ENCODE measurements around the gene ZDHHC12.

Gene ZDHHC12

DNA sequence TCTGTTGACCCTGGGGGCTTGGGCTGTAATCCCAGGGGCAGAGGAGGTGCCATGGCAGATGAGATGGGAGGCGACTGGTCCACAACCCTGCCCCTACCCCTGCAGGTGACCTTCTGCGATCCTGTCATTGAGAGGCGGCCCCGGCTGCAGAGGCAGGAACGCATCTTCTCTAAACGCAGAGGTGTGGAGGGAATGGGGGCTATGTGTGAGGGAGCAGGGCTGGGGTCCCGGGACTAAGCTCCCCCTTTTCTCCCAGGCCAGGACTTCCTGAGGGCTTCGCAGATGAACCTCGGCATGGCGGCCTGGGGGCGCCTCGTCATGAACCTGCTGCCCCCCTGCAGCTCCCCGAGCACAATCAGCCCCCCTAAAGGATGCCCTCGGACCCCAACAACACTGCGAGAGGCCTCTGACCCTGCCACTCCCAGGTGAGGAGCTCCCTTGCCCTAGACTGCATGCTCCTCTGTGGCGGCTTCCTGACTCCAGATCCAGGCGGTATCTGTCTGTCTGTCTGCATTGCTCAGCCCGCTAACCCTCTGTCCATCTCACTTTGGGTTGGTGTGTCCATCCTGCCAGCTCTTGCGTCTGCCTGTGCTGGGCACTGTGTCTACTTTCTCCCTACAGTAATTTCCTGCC, 9.9 kb downstream of the ZDHHC12 start:
- H3K9me3 Mint-ChIP-seq, result no peaks in the 10 kb centered on the region
- no peaks in the 10 kb centered on the region for H3K4me1 Mint-ChIP-seq (ENCODE audit: low read depth in 2 of 2)
- DNase-seq, result no peak
- peak overlapping the region in 1 of 2 donors; percentile 44 for H3K27ac Mint-ChIP-seq
- H3K4me3 Mint-ChIP-seq, result no peak overlapping the region
- no peaks in the 10 kb centered on the region for H3K27me3 Mint-ChIP-seq
- no peak for ATAC-seq (replicated peaks)
- no peaks in the 10 kb centered on the region for H3K36me3 Mint-ChIP-seq (ENCODE audit: insufficient read depth)

GRCh38 chr9:128713411-128713780, 10.5 kb downstream of the ZDHHC12 start:
- no peaks in the 10 kb centered on the region for H3K9me3 Mint-ChIP-seq
- H3K27me3 Mint-ChIP-seq, result no peaks in the 10 kb centered on the region
- no peak overlapping the region for H3K27ac Mint-ChIP-seq
- ATAC-seq (replicated peaks) (no peak), DNase-seq (no peak)
- no peaks in the 10 kb centered on the region for H3K36me3 Mint-ChIP-seq (ENCODE audit: insufficient read depth)
- H3K4me1 Mint-ChIP-seq (ENCODE audit: low read depth in 2 of 2), result no peaks in the 10 kb centered on the region
- H3K4me3 Mint-ChIP-seq, result no peak overlapping the region

DNA sequence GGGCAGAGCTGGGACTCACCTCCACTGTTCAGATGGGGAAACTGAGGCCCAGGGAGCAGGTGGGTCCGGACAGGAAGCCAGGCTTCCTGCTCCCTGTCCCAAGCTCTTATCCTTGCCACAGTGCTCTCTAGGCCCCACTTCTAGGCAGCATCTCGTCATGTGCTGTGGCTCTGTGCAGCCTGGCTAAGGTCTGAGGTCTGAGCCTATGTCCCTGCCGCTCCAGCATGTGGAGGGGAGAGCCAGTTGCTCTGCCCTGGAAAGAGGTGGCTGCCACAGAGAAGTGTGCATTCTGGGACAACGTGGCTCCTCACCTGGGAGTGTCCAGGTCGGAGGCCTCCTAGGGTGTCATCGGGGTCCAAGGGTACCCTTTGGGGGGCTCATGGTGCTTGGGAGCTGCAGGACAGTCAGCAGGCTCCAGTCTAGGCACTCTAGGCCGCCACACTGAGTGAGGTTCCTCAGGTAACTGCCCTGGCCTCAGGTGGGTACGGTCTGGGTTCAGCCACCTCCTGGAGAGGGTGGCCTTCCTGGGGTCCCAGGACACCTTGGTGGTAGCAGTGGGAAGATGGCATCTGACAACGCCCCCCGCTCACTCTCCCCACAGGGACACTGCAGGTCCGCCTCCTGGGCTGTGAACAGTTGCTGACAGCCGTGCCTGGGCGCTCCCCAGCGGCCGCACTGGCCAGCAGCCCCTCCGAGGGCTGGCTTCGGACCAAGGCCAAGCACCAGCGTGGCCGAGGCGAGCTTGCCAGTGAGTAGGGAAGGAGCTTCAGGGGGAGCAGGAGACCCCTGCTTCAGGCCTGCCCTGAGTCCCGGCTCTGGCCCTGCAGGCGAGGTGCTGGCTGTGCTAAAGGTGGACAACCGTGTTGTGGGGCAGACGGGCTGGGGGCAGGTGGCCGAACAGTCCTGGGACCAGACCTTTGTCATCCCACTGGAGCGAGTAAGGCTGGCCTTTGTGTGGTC, 11.2 kb downstream of the ZDHHC12 start:
- H3K4me3 Mint-ChIP-seq, result no peak overlapping the region
- ATAC-seq (replicated peaks) (no peak), DNase-seq (no peak)
- H3K27me3 Mint-ChIP-seq, result no peaks in the 10 kb centered on the region
- H3K36me3 Mint-ChIP-seq (ENCODE audit: insufficient read depth), result no peaks in the 10 kb centered on the region
- no peaks in the 10 kb centered on the region for H3K9me3 Mint-ChIP-seq
- no peak overlapping the region for H3K27ac Mint-ChIP-seq
- H3K4me1 Mint-ChIP-seq (ENCODE audit: low read depth in 2 of 2), result no peaks in the 10 kb centered on the region

- ATAC-seq (replicated peaks) (no peak), DNase-seq (no peak)
- Mint-ChIP-seq H3K36me3 (ENCODE audit: insufficient read depth) (peaks cover 4% of the 10 kb centered on the region), H3K4me3 (no peak overlapping the region), H3K4me1 (ENCODE audit: low read depth in 2 of 2) (peaks cover 5% of the 10 kb centered on the region in 2 donors), H3K27ac (peak overlapping the region in 1 of 2 donors; percentile 82), H3K27me3 (no peaks in the 10 kb centered on the region), H3K9me3 (no peaks in the 10 kb centered on the region)
Measured at GRCh38 chr9:128707446-128707845, 16.5 kb downstream of the ZDHHC12 start.

DNA sequence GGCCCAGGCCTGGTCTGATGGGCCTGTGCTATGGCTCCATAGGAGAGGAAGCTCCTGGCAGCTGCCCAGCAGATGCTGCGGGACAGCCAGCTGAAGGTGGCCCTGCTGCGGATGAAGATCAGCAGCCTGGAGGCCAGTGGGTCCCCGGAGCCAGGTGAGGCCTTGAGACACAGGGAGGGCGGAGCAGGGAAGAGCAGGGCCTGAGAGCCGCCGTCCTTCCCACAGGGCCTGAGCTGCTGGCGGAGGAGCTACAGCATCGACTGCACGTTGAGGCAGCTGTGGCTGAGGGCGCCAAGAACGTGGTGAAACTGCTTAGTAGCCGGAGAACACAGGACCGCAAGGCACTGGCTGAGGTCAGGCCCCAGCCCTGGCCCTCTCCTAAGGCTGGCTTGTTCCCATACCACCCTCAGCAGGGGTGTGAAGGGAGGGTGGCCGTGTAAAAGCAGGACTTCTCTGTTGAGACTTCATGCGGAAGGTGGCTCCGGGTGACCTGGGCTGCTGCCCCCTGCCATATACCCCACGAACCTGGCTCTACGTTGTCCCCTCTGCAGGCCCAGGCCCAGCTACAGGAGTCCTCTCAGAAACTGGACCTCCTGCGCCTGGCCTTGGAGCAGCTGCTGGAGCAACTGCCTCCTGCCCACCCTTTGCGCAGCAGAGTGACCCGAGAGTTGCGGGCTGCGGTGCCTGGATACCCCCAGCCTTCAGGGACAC, 17.1 kb downstream of the ZDHHC12 start:
- H3K4me1 Mint-ChIP-seq (ENCODE audit: low read depth in 2 of 2), result peaks cover 8 to 9% of the 10 kb centered on the region in 2 donors
- no peak overlapping the region for H3K27ac Mint-ChIP-seq
- no peaks in the 10 kb centered on the region for H3K9me3 Mint-ChIP-seq
- no peaks in the 10 kb centered on the region for H3K27me3 Mint-ChIP-seq
- H3K36me3 Mint-ChIP-seq (ENCODE audit: insufficient read depth), result peaks cover 4% of the 10 kb centered on the region
- no peak for ATAC-seq (replicated peaks)
- no peak overlapping the region for H3K4me3 Mint-ChIP-seq
- no peak for DNase-seq

DNA sequence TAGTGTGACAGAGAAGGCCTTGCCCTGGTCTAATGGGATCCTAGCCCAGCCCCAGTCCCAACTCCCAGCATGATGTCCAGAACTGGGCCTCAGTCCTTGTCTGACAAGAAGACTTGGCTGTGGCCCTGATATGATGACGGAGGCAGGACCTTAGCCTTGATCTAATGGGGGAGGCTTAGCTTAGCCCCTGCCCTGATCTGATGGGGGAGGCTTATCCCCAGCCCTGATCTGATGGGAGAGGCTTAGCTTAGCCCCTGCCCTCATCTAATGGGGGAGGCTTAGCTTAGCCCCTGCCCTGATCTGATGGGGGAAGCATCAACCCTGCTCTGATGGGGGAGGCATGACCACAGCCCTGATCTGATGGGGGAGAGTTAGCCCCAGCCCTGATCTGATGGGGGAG, 17.9 kb downstream of the ZDHHC12 start:
- no peak overlapping the region for H3K27ac Mint-ChIP-seq
- no peaks in the 10 kb centered on the region for H3K9me3 Mint-ChIP-seq

DNA sequence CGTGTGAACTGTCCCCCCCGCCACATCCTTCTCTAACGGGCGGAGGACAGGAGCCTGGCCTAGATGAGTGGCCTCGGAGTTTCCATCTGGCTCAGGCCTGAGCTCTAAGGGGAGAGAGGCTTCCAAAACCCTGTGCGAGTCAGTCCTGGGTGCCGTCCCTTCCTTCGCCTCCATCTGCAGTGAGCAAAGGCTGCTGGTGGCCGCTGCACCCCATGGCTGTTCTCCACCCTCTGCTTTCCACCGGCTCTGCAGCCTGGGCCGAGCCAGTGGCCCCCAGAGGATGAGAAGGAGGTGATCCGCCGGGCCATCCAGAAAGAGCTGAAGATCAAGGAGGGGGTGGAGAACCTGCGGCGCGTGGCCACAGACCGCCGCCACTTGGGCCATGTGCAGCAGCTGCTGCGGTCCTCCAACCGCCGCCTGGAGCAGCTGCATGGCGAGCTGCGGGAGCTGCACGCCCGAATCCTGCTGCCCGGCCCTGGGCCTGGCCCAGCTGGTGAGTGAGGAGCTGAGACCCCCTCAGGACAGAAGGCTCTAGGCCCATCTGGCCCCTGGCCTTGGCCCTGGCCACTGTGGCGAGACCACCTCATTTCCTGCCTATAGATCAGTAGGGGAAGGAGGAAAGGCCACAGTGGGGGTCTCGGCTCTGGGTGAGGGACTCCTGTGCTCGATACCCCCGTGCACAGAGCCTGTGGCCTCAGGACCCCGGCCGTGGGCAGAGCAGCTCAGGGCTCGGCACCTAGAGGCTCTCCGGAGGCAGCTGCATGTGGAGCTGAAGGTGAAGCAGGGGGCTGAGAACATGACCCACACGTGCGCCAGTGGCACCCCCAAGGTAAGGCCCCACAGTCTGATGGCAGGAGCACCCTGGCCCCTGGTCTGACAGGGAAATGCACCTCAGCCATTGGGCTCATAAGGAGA, 18.6 kb downstream of the ZDHHC12 start:
- Mint-ChIP-seq H3K36me3 (ENCODE audit: insufficient read depth) (peaks cover 4% of the 10 kb centered on the region), H3K27ac (no peak overlapping the region), H3K4me3 (no peak overlapping the region), H3K9me3 (no peaks in the 10 kb centered on the region), H3K27me3 (no peaks in the 10 kb centered on the region), H3K4me1 (ENCODE audit: low read depth in 2 of 2) (peaks cover 12 to 16% of the 10 kb centered on the region in 2 donors)
- no peak for ATAC-seq (replicated peaks)
- DNase-seq, result no peak

More for the DNA sequence above, 17.9 kb downstream of the ZDHHC12 start:
- DNase-seq (no peak), ATAC-seq (replicated peaks) (no peak)
- Mint-ChIP-seq H3K27me3 (no peaks in the 10 kb centered on the region), H3K4me1 (ENCODE audit: low read depth in 2 of 2) (peaks cover 12 to 15% of the 10 kb centered on the region in 2 donors), H3K4me3 (no peak overlapping the region), H3K36me3 (ENCODE audit: insufficient read depth) (peaks cover 4% of the 10 kb centered on the region)

DNA sequence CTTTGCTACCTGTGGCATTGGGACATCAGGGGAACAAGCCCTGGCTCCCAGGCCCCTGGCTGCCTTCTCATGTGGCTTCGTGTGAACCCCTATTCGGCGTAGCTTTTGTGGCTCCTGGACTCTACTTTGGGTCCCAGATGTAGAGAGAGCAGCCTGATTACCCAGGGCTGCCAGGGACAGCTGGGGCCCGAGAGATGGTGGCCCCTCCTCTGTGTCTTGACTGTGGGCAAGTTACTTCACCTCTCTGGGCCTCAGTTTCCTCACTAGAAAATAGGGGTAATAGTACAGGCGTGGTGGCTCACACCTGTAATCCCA, 19.6 kb downstream of the ZDHHC12 start:
- DNase-seq (no peak), ATAC-seq (replicated peaks) (no peak)
- H3K27ac Mint-ChIP-seq, result peak overlapping the region in 1 of 2 donors; percentile 22
- peaks cover 12 to 16% of the 10 kb centered on the region in 2 donors for H3K4me1 Mint-ChIP-seq (ENCODE audit: low read depth in 2 of 2)
- peak overlapping the region; percentile 25 to 81 for H3K4me3 Mint-ChIP-seq
- H3K27me3 Mint-ChIP-seq, result no peaks in the 10 kb centered on the region
- peaks cover 7% of the 10 kb centered on the region for H3K36me3 Mint-ChIP-seq (ENCODE audit: insufficient read depth)
- H3K9me3 Mint-ChIP-seq, result no peaks in the 10 kb centered on the region

- peaks cover 12 to 16% of the 10 kb centered on the region in 2 donors for H3K4me1 Mint-ChIP-seq (ENCODE audit: low read depth in 2 of 2)
- H3K36me3 Mint-ChIP-seq (ENCODE audit: insufficient read depth), result peaks cover 7% of the 10 kb centered on the region
- no peaks in the 10 kb centered on the region for H3K9me3 Mint-ChIP-seq
- no peak for ATAC-seq (replicated peaks)
- peak overlapping the region; percentile 81 to 89 for H3K4me3 Mint-ChIP-seq
- peak overlapping the region; percentile 22 to 79 for H3K27ac Mint-ChIP-seq
- DNase-seq, result no peak
- H3K27me3 Mint-ChIP-seq, result no peaks in the 10 kb centered on the region
Measured at GRCh38 chr9:128703616-128704355, 20.1 kb downstream of the ZDHHC12 start.

GRCh38 chr9:128702949-128703615, 20.8 kb downstream of the ZDHHC12 start:
- H3K27me3 Mint-ChIP-seq, result no peaks in the 10 kb centered on the region
- peak overlapping the region; percentile 22 to 79 for H3K27ac Mint-ChIP-seq
- peaks cover 12 to 16% of the 10 kb centered on the region in 2 donors for H3K4me1 Mint-ChIP-seq (ENCODE audit: low read depth in 2 of 2)
- H3K4me3 Mint-ChIP-seq, result peak overlapping the region; percentile 81 to 89
- no peak for DNase-seq
- no peaks in the 10 kb centered on the region for H3K9me3 Mint-ChIP-seq
- ATAC-seq (replicated peaks), result peak; percentile 37
- peaks cover 7% of the 10 kb centered on the region for H3K36me3 Mint-ChIP-seq (ENCODE audit: insufficient read depth)

GRCh38 chr9:128702445-128702948, 21.4 kb downstream of the ZDHHC12 start, which contains the start of gene PKN3:
TSS of gene PKN3 (plus strand) at chr9:128702503. CDS start at chr9:128702916, 413 bp downstream.
- Mint-ChIP-seq H3K9me3 (no peaks in the 10 kb centered on the region), H3K36me3 (ENCODE audit: insufficient read depth) (peaks cover 7% of the 10 kb centered on the region), H3K4me1 (ENCODE audit: low read depth in 2 of 2) (peaks cover 12 to 16% of the 10 kb centered on the region in 2 donors), H3K27me3 (no peaks in the 10 kb centered on the region), H3K27ac (peak within 1 kb of the TSS; percentile 77 to 79), H3K4me3 (peak within 1 kb of the TSS; percentile 81 to 89)
- ATAC-seq (replicated peaks) (peak; percentile 92), DNase-seq (peak; percentile 85 to 88 (median 86))

Measured in effector memory CD8-positive, alpha-beta T cell (primary cell).